IPS-18a (cell line): ENCODE results near the gene TTLL4.

Experiments
- H3K27ac ChIP-seq: one replicate; pipeline ENCODE4 v1.5.1; 2013; ENCODE audit warnings: low read length
- H3K27me3 ChIP-seq: one replicate; pipeline ENCODE4 v1.6.1; 2013; ENCODE audit warnings: mild to moderate bottlenecking, low read length; ENCODE audit not compliant: control insufficient read depth, insufficient read depth
- H3K36me3 ChIP-seq: one replicate; pipeline ENCODE4 v1.6.1; 2013; ENCODE audit warnings: low read depth, low read length; ENCODE audit not compliant: control insufficient read depth
- H3K4me1 ChIP-seq: one replicate; pipeline ENCODE4 v1.6.1; 2013; ENCODE audit warnings: low read depth, low read length; ENCODE audit not compliant: control insufficient read depth
- H3K4me3 ChIP-seq: one replicate; pipeline ENCODE4 v1.5.1; 2013; ENCODE audit warnings: low read length
- H3K9ac ChIP-seq: one replicate; pipeline ENCODE4 v1.6.1; 2013; ENCODE audit warnings: mild to moderate bottlenecking, low read length, moderate library complexity
- H3K9me3 ChIP-seq: one replicate; pipeline ENCODE4 v1.6.1; 2013; ENCODE audit warnings: low read depth, low read length; ENCODE audit not compliant: control insufficient read depth

Gene TTLL4

DNA sequence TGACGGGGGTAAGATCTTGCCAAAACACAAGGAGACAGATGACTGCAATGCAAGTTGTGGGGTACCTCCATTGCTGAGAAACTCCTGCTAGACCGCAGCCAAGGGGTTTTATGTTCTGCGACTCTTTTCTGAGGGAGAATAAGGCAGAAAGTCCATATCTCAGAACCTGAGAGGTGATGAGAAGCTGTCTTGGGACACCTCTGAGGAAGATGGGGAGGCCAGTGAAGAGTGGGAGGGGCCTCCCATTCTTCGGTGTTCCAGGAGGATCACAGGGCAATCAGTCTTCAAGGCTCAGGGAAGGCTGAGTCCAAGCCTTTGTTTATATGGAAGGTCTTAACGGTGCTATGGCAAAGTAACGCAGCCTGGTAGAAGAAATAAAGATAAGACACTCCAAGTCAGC lies 89.4 kb downstream of the TTLL4 start:
- no peaks in the 10 kb centered on the region for H3K36me3 ChIP-seq
- H3K4me3 ChIP-seq = no peak overlapping the region
- peaks cover 19% of the 10 kb centered on the region for H3K4me1 ChIP-seq
- H3K9me3 ChIP-seq = peaks cover 6% of the 10 kb centered on the region
- no peak overlapping the region for H3K27ac ChIP-seq
- no peaks in the 10 kb centered on the region for H3K27me3 ChIP-seq
- no peak overlapping the region for H3K9ac ChIP-seq

DNA sequence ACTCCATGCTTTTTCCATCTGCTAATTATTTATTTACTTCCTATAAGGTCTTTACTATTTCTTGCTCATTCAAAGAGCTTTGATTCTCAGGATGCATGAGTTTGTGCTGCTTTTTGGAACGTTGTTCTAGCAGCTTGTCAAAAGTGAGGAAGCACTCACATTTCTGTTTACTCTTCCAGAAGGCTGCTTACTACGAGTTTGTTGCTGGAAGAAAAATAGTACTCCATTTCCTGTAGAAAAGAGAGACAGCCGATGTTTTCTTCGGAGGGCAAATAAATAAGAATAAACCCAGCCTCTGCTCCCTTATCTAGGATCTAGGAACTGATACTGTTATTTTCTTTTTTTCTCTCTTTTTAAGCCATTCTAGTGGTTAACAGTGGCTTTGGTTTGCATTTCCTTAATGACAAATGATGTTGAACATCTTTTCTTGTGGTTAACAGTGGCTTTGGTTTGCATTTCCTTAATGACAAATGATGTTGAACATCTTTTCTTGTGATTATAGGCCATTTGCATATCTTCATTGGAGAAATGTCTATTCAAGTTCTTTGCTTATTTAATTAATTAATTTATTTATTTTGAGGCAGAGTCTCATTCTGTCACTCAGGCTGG lies 91.9 kb downstream of the TTLL4 start:
- Histone ChIP-seq H3K27me3 (no peaks in the 10 kb centered on the region), H3K4me1 (peaks cover 37% of the 10 kb centered on the region), H3K36me3 (no peaks in the 10 kb centered on the region), H3K9ac (no peak overlapping the region), H3K9me3 (peaks cover 6% of the 10 kb centered on the region), H3K4me3 (no peak overlapping the region), H3K27ac (no peak overlapping the region)

DNA sequence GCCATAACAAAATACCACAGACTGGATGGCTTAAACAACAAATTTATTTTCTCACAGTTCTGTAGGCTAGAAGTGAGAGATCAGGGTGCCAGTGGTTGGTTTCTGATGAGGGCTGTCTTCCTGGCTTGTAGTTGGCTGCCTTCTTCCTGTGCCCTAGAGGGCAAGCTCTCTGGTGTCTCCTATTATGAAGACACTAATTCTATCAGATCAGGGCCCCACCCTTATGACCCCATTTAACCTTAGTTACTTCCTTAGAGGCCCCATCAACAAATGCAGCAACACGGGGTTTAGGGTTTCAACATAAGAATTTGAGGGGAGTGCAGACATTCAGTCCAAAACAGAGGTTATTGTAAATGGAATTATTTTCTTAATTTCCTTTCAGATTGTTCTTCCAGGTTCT lies 94.2 kb downstream of the TTLL4 start:
- Histone ChIP-seq H3K27ac (no peak overlapping the region), H3K36me3 (no peaks in the 10 kb centered on the region), H3K4me3 (no peak overlapping the region), H3K9ac (no peak overlapping the region), H3K27me3 (no peaks in the 10 kb centered on the region), H3K9me3 (peaks cover 6% of the 10 kb centered on the region), H3K4me1 (peaks cover 22% of the 10 kb centered on the region)
